GM10266 (cell line): ENCODE data around the gene PBX3.

Experiments
- DNase-seq: peaks from one replicate; pipeline ENCODE4 v3.0.0; 2012; ENCODE audit errors: extremely low spot score
- TF ChIP-seq, protein P1 (sequence below): IDR thresholded peaks from 2 replicates; pipeline ENCODE4 v1.5.1; 2012; ENCODE audit warnings: mild to moderate bottlenecking, low read depth; ENCODE audit not compliant: control insufficient read depth, insufficient read depth; ENCODE audit errors: missing control alignments

PBX3 gene

GRCh38 chr9:125972012-125972729 is 225.0 kb downstream of the PBX3 start:
- TF ChIP-seq, protein P1, sequence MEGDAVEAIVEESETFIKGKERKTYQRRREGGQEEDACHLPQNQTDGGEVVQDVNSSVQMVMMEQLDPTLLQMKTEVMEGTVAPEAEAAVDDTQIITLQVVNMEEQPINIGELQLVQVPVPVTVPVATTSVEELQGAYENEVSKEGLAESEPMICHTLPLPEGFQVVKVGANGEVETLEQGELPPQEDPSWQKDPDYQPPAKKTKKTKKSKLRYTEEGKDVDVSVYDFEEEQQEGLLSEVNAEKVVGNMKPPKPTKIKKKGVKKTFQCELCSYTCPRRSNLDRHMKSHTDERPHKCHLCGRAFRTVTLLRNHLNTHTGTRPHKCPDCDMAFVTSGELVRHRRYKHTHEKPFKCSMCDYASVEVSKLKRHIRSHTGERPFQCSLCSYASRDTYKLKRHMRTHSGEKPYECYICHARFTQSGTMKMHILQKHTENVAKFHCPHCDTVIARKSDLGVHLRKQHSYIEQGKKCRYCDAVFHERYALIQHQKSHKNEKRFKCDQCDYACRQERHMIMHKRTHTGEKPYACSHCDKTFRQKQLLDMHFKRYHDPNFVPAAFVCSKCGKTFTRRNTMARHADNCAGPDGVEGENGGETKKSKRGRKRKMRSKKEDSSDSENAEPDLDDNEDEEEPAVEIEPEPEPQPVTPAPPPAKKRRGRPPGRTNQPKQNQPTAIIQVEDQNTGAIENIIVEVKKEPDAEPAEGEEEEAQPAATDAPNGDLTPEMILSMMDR = no peak
- no peak for DNase-seq

DNA sequence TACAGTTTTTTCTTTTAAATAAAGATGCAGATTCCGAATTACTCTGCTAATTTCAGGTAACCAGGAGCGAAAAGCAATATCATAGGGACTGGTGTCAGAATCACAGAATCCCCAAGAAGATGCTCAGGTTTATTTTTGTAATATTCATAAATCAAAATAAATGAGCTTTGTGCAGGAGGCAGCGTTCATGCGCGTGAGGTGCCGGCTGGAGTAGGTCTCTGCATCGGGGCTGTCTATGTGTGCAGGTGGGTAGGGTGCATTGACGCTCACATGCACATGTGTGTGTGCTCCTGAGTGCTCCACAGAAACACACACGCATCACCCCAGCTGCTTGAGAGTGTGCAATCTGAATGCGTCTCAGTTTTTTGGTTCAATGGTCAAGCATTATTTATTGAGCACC is 226.4 kb downstream of the PBX3 start:
- TF ChIP-seq, protein P1 = no peak
- DNase-seq = no peak

DNA sequence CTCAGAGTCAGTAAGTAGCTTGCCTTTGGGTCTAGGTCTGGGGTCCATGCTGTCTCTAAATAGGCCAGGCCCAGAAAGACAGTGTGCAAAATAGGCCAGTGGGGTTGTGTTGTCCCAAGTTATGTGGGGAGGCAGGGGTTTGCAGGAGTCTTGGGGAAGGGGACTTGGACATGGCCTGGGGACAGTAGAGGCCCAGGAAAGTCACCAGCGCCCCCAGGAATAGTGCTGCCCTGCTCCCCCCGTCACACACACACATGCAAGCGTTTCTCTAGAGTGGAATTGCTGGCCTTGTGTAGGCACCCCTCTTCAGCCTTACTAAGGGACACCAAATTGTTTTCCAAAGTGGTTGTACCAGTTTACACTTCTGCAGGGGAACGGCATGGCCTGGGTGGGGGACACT is 227.5 kb downstream of the PBX3 start:
- no peak for DNase-seq
- TF ChIP-seq, protein P1 = no peak

GRCh38 chr9:125977223-125977622 is 230.1 kb downstream of the PBX3 start:
- DNase-seq = no peak
- TF ChIP-seq, protein P1 = no peak

- no peak for DNase-seq
- TF ChIP-seq, protein P1 = no peak
These were observed 232.2 kb downstream of the PBX3 start for GRCh38 chr9:125979383-125979782.

DNA sequence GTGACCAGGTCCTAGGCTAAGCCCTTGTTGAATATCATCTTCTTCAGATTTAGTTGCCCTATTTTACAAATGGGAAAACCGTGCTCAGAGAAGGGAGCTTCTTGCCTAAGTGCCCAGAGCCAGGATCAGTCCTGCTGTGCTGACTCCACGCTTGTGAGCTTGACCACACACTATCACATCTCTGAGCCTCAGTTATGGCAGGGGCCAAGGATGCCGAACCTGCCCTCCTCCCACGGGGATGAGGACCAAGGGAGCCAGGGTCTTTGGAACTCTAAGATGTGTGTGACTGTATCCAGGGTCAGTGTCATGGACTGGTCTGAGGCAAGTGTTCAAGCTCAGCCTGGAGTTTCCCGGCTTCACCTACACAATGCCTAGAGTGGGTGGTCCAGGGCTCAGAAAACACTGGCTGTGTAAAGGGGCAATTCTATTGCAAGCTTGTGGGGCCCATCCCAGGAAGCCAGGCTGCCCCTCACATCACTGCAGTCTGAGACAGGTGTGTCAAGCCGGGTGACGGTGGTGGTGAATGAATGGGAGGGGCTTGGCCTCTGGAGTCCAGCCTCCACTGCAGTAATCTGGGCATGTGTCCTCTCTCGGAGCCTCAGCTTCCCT is 235.7 kb downstream of the PBX3 start:
- DNase-seq = no peak
- TF ChIP-seq, protein P1 = no peak

- DNase-seq = no peak
- TF ChIP-seq, protein P1 = no peak
These were observed 236.5 kb downstream of the PBX3 start for GRCh38 chr9:125983681-125984080.
